CD4-positive, alpha-beta T cell treated with Interleukin-15 for 4 hours (primary cell): ENCODE measurements around the gene PPP2R2D.
A peak's percentile ranks its signal among the peaks of the same experiment; 100 is the strongest.

Experiments used
- DNase-seq: peaks from one replicate; pipeline ENCODE4 v3.0.0-alpha.2; 2020; ENCODE audit warnings: low spot score

PPP2R2D gene

DNA sequence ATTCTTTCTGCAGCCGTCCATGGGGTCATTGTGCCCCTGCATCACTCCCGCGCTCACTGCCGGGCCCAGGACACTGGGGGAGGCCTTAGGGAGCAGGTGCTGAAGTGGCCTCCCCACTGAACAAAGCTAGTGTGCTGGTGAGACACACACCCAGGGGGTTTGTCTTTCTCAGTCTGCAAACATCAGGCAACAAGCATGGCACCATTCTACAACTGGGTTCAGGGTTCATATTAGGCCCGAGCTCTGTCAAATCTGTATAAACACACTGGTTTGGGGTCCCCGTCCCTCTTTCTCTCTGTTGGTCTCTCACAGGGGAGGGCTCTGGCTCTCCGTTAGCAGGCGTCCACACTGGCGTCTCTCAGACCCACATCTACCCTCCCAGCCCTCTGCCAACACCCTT lies 11.1 kb upstream of the PPP2R2D start:
- DNase-seq = no peak

DNA sequence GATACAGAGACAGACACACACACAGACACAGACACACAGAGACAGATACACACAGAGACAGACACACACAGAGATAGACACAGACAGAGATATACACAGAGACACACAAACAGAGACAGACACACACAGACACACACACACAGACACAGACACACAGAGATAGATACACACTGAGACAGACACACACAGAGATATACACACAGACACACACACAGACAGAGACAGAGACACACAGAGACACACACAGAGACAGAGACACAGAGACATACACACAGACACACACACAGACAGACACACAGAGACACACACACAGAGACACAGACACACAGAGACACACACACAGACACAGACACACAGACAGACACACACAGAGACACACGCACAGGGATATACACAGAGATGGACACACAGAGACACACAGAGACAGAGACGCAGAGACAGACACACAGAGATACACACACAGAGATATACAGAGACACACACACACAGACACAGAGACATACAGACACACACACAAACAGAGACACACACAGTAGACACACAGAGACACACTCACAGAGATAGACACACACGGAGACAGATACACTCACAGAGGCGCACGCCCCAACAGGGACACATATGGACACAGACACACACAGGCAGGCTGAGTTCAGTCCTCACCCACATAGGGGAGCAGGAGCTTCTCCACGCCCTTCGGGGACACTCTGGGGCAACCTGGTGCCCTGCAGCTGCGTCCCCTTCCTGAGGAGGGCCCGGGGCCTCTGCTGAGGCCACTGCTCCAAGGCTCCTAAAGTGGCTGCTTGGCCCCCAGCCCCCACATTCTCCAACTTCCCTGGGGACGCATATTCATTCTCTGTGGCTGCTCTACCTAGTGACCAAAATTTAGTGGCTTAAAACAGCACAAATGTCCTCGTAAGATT lies 10.3 kb upstream of the PPP2R2D start:
- DNase-seq = no peak

DNA sequence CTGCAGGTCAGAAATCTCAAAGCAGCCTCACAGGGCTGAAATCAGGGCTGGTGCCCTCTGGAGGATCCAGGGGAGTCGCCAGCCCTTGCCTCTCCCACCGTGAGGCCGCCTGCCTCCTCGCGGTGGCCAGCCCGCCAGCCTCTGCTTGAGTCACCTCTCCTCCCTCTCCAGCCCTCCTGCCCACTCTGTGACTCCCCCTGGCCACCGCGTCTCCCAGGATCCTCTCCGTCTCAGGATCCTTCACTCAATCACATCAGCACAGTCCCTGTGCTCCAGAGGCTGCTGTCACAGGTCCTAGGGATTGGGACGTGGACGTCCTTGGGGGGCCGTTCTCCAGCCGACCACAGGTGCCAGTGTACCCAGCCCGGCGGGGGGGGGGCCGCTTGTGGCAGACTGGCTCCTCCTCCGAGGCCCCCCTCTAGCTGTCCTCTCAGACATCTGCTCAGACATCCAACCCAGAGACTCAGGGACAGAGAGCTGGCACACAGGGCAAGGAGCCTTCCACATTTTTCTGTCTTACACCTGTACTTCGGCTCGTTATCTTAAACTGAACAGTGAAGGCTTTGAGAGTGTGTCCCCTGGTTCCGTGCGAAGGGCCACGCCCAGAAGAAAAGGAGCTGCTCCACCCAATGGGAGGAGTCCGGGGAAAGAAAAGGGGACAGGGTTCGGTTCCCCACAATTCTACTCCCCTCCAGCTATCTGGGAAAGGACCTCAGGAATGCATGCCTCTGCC lies 9.4 kb upstream of the PPP2R2D start:
- no peak for DNase-seq

DNA sequence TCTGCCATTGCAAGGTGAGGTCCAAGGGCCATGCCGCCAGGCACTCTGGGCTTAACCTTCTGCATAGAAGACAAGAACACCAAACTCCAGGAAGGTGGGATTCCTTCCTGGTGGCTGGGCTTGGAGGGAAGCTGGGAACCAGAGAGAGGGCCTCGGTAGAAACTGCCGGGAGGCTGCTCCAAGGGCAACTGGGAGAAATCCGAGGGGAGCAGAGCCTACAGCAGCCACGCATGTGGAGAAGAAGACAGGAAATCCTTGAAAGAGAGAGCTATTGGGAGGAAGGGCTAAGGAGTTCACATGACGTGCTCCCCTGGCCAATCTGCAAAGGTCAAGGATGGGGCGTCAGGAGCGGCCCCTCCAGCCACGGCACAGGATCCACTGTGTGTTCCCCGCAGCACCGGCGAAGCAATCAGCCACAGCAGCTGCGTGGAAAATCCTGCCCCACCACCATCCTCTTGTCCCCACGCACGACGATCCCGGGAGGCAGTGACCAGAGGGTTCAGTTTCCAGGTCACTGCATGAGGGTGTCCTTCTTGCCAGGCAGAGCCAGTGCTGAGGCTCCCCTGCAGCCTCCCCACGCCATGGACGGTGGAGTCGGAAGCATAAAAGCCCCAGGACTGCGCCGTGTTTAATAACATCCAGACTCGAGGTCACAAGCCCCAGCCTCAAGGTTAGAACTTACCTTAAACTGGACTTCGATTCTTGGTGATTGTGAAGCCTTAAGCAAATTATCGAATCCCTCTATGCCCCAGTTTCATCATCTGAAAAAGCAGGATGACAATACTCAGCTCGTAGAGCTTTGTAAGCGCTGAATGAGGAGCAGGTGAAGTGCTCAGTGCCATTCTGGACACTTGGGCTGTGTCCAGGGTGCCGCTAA lies 8.6 kb upstream of the PPP2R2D start:
- no peak for DNase-seq

DNA sequence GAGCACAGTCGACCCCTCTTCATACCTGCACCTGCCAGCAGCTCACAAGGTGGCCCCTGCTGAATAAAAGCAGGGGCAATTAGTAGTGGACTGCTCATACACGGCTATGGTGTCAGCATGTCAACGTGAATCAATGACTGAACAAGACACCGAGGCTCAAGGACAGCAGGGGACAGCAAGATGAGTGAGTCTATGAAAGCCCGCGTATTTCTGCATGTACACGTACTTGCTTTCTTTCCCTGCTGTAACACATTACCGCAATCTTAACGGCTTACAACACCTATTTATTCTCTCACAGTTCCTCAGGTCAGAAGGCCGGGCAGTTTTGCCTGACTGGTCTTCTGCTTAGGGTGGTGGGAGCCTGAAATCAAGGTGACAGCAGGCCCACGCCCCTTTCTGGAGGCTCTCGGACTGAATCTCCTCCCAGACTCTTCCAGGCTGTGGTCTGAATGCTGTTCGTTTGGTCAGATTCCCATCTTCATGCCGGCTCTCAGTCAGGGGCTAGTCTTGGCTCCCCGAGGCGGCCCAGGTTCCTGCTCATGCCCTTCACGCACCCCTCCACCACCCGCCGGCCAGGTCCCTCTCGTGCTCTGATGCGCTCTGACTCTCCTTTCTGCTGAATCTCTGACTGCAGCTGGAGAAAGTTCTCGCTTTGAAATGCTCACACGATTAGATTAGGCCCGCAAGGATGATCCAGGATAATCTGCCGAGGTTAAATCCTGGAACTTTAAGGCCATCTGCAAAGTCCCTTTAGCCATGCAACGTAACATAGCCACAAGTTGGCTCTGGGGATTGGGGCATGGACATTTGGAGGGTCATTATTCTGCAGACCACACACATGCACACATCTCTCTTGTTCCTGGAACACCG lies 7.8 kb upstream of the PPP2R2D start:
- DNase-seq = no peak

DNA sequence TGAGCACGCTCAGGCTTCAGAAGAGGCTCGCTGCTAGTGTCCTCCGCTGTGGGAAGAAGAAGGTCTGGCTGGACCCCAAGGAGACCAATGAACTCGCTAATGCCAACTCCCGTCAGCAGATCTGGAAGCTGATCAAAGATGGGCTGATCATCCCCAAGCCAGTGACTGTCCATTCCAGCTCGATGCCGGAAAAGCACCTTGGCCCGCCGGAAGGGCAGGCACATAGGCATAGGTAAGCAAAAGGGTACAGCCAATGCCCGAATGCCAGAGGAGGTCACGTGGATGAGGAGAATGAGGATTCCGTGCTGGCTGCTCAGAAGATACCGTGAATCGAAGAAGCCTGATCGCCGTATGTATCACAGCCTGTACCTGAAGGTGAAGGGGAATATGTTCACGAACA lies 5.7 kb upstream of the PPP2R2D start:
- DNase-seq = no peak

DNA sequence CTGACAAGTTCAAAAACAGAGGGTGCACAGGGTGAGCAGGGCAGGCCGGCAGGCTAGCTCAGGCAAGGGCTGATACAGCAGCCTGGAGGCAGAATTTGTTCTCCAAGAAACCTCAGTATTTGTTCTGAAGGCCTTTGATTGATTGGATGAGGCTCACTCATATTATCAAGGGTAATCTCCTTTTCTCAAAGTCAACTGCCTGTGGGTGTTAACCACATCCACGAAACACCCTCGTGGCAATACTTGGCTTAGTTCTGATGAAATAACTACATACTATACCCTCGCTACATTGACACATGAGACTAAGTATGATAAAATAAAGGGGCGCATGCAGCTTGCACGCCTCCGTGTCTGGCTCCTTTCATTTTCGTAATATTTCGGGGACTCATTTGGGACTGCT lies 4.4 kb upstream of the PPP2R2D start:
- DNase-seq = peak; percentile 60

DNA sequence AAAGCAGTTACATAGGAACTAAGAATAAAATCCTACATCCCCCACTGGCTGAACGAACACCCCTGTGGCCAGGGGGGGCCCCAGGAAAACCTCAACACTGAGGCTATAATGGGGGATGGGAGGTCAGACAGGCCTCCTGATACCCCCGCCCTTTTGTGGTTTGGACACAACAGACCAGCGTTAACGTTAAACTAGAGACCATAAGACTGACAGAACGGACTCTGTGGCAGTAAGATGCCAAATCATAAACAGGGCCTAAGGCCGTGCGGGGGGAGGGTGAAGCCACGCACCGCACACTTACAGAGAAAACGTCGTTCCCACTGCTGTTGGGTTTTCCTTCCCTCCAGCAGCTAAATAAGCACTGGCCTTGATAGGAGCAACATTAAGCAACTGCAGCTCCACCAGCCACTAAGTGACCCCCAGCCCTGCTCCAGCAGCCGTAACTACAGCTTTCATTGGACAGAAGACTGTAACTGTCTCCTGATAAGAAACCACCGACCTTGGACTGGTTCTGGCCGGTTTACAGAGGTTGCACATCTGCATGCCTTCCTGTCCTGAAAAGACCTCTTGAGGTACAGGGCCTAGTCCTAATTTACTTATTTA lies 3.4 kb upstream of the PPP2R2D start:
- no peak for DNase-seq

DNA sequence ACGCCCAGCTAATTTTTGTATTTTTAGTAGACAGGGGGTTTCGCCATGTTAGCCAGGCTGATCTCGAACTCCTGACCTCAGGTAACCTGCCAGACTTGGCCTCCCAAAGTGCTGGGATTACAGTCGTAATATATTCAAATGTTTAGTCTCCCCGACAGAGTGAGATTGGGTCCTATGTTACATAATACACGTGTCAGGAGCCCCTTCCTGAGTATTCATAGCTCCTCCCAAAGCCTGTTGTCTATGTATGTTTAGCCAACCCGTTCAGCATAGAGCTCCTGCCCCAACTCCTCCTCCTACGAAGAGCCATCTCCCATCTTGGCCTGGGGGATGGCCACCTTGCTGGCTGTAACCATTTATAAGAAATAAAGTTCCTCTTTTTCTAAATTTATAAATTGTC lies 2.7 kb upstream of the PPP2R2D start:
- no peak for DNase-seq

DNA sequence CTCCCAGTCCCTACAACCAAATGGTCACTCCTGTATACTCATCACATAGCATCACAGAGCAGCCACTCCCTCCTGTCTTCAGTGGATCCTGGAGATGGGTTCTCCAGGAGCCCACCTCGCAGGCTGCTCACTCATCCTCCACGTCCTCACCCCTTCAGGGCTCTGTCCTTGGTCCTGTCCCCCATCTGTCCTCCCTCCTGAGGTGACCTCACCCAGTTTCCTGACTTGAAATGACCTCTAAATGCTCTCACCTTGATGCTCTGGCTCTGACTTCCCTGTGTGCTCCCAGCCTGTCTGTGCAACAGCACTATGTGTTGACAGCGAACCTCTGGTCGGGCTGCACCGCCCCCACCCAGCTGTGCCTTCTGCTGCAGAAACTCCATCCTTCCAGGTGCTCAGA lies 2.1 kb upstream of the PPP2R2D start:
- DNase-seq = no peak

DNA sequence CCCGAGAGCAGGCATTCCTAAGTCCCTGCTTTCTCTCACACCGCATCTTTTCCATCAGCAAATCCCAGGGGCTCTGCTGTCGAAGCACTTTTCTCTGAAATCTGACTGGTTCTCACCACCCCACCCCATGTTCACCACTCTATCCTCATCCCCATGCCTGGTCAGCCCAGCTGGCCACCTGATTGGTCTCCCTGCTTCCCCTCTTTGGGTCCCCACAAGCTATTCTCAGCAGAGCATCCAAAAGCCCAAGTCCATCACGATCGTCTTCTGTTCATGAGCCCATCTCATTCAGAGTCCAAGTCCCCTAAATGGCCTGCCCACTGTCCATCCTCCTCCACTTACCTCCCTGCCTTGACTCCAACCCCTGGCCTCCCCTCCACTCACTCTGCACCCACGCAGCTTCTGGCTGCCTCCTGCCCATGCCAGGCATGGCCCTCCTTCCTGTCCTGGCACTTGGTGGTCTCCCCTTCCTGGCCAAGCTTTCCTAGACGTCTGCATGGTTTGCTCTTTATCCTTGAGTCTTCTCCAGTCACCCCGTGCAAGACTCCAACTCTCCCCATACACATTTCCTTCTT lies 1.6 kb upstream of the PPP2R2D start:
- no peak for DNase-seq

DNA sequence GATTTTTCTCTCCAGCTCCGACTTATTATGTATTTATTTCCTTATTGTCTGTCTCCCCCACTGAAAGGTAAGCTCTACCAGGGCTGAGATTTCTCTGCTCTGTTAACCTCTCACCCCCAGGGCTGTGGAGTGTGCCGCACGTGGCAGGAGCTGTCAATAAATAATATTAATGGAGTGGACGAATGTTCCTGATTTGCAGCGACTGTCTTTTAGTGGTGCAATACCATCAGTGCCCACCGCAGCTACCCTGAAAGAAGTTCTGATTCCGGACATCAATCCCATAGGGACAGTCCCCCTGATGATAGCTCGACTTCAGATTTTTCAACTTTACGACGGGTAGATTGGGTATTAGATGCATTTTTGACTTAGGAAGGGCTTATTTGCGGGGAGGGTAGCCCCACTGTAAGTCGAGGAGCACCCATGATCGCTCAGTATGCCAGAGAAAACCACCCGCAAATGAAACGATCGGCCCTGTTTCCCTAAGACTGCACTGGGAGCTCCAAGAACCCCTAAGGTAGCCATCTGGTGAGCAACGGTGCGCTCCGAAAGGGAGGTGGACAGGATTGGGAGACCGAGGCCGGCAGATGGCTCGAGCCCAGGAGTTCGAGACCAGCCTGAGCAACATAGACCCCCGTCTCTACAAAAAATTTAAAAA lies 986 bp upstream of the PPP2R2D start:
- DNase-seq = no peak

DNA sequence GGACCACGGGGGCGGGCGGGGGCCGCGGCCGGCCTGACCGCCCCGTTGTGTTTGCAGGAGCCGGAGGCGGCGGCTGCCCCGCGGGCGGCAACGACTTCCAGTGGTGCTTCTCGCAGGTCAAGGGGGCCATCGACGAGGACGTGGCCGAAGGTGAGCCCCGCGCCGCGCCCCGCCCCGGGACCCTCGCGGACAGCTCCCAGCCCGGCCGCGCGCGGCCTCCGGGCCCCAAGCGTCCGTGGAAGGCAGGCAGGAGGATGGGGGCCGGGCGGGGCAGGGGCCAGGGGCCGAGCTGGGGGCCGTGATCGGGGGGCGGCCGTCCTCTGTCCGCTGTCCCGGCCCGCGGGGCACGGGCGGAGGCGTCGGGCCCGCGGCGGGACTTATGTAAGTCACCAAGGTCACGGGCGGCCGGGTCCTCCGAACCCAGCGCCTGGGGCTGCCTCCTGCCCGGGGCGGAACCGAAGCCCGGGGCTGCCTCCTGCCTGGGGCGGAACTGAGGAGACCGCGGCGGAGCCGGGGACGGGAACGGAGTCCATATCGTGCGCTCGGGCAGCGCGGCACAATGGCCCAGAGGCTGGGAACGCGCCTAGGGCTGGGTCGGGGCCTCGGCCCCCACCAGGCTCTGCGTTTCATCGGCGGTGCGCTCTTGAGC lies 497 bp downstream of the PPP2R2D start:
- DNase-seq = peak; percentile 39

DNA sequence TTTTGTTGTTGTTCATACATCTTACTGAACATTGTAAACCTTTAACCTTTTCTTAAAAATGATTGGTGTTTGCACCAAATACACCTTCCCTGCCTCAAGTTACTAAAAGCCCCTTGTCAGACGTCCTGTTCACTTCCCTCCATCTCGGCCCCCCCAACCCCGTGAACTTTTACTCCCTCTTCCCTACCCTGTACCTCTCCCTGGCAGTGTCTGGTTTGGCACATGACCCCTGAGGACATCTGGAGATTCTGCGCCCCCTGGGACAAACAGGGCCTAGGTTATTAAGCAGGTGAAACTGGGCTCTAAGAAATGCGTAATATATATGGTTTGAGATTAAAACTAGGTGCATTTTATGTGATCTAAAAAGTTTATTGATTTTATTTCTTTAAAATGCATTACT lies 1.4 kb downstream of the PPP2R2D start:
- DNase-seq = no peak

DNA sequence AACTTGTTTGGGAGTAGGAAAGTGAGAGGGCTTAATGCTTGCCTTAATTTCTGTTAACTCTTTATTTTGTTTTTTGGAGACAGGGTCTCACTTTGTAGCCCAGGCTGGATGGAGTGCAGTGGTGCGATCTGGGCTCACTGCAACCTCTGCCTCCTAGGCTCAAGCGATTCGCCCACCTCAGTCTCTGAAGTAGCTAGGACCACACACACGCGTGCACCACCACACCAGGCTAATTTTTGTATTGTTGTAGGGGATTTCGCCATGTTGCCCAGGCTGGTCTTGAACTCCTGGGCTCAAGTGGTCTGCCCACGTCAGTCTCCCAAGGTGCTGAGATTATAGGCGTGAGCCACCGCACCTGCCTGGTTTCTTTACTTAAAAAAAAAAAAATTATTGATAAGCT lies 1.9 kb downstream of the PPP2R2D start:
- no peak for DNase-seq

DNA sequence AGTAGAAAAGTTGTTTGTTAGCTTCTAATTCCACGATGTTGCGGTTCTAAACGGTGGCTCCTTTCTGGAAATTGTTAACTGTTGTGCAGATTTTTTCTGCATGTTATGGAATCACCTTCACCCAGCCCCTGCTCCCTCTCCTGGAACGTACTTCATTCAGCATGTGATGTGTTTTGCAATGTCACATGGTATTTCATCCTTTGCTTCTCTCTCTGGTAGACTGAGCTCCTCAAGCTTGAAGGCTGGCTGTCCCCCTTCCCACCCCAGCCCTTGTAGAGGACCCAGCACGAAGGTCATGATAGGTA lies 4.4 kb downstream of the PPP2R2D start:
- DNase-seq = no peak

DNA sequence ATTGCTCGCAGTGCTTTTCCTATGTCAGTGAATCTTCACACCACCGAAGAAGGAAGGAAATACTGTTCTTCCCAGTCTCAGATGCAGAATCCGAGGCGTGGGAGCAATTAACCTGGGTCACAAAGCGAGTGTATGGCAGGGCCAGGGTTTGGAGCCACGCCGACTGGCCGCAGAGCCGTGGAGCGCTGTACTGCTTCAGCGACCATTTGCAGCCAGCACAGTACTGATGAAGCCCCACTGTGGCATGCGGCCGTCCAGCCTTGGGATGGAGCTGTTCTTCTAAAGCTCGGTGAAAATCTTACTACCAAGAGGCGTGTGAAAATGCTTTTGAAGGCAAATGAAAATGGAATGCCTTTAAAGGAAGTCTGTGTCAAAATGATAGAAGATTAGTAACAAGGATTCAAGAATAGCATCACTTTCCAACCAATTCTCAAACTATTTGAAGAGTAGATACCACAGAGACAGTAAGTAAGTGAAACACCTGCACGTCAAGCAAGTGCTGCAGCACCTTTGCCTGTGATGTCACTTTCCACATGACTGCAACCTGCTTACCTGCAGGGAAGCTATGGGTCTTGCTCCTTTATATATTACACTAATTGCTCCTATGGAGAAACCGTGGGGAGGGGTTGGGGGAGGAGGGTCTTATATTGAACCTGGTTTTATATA lies 4.9 kb downstream of the PPP2R2D start:
- no peak for DNase-seq

DNA sequence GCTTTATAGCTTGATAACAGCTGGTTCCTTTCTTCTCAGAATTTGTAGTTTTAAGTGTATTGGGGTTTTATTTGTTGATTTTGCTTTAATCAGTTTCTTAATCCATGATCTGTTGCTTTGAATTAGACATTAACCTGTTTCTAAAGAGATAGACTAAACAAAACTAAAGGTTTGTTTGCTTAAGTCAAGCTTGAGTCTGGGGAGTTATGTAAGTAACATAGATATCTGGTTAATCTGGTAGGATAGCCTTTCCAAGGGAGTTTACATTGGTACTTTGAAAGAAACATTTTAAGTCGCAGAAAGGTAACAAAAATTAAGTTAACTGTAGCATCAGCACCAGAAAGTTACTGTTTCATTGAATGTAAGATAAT lies 5.4 kb downstream of the PPP2R2D start:
- DNase-seq = no peak

DNA sequence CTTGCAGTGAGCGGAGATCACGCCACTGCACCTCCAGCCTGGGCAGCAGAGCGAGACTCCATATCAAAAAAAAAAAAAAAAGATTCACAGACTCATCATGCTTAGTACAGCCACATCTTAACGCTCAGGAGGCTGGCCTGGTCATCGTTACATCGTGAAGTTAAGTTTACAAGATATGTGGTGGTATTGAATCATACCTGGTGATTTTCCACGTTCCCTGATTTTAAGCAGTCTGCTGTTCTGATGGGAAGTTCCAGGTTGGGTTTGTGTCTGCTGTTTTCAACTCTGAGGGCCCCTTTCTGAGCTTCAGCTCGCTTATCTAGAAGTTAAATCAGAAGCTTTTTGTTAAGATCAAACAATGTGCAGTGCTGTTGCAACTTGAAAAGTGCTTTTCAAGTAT lies 6.9 kb downstream of the PPP2R2D start:
- no peak for DNase-seq
